Right atrium auricular region (tissue), 2 donors: ENCODE measurements around the gene MYL5. TPM values are rescaled to one million over a fixed set of nuclear protein-coding genes. Genes with fewer than 3 reads are reported as not detected.
"Not testable (repeated sequence)": the region's sequence is repeated elsewhere in the genome, so short reads cannot be mapped to it uniquely, and the experiment has no call there.

Experiments used
- DNase-seq: peaks from one replicate; pipeline ENCODE4 v3.0.0-alpha.2; 2019; ENCODE audit warnings: low spot score
- H3K27ac ChIP-seq, 2 donors: fragments of 200-600 bp; sonication (generic); 1 replicate in 1 of 2; 2 replicates in 1 of 2; pipeline ENCODE4 v1.5.1; 2016 to 2019
- H3K27me3 ChIP-seq, 2 donors: fragments of 200-600 bp; sonication (generic); one replicate each; pipeline versions ENCODE4 v1.5.1 to v1.6.0; 2017 to 2019
- H3K36me3 ChIP-seq: fragments of 200-600 bp; sonication (generic); one replicate; pipeline ENCODE4 v1.5.1; 2016
- H3K4me1 ChIP-seq, 2 donors: fragments of 200-600 bp; sonication (generic); one replicate each; pipeline versions ENCODE4 v1.5.1 to v1.6.0; 2017 to 2019
- H3K4me3 ChIP-seq, 2 donors: fragments of 200-600 bp; sonication (generic); 1 replicate in 1 of 2; 2 replicates in 1 of 2; pipeline ENCODE4 v1.5.1; 2017 to 2019; ENCODE audit warnings: mild to moderate bottlenecking in 1 of 2, moderate library complexity in 1 of 2
- H3K9me3 ChIP-seq, 2 donors: fragments of 200-600 bp; sonication (generic); one replicate each; pipeline ENCODE4 v1.5.1; 2019
- CTCF ChIP-seq, 2 donors: fragments of 200-600 bp; sonication (generic); IDR thresholded peaks; one replicate each; pipeline ENCODE4 v1.5.1; 2019; ENCODE audit warnings: antibody characterized with exemption in 2 of 2
- total RNA-seq, 2 donors: library from RNA; depleted of rRNA; stranded (reverse); fragments of >200 nt; gene quantifications; one replicate each; pipeline ENCODE4 v1.1.0, GENCODE V29; 2016

Gene MYL5
- total RNA-seq, 2 donors from 2014 or later: 3.2 to 3.6 TPM

- H3K27ac ChIP-seq: no peak overlapping the region
- no peaks in the 10 kb centered on the region for H3K9me3 ChIP-seq
- H3K4me1 ChIP-seq: peaks cover 0 to 18% of the 10 kb centered on the region in 2 donors
- no peak for TF ChIP-seq CTCF (IDR thresholded peaks at IDR 0.05)
- no peak overlapping the region for H3K4me3 ChIP-seq
- H3K36me3 ChIP-seq: peaks cover 17% of the 10 kb centered on the region
- H3K27me3 ChIP-seq: no peaks in the 10 kb centered on the region
- no peak for DNase-seq
These were observed 53.2 kb downstream of the MYL5 start for GRCh38 chr4:727576-727975.

GRCh38 chr4:729336-730315, 55.3 kb downstream of the MYL5 start:
- no peak overlapping the region for H3K4me3 ChIP-seq
- no peak for DNase-seq
- no peaks in the 10 kb centered on the region for H3K9me3 ChIP-seq
- peaks cover 34% of the 10 kb centered on the region for H3K36me3 ChIP-seq
- H3K4me1 ChIP-seq: peaks cover 0 to 11% of the 10 kb centered on the region in 2 donors
- no peaks in the 10 kb centered on the region for H3K27me3 ChIP-seq
- TF ChIP-seq CTCF (IDR thresholded peaks at IDR 0.05): no peak
- H3K27ac ChIP-seq: no peak overlapping the region

GRCh38 chr4:730511-730910, 56.2 kb downstream of the MYL5 start:
- no peaks in the 10 kb centered on the region for H3K9me3 ChIP-seq
- no peak overlapping the region for H3K4me3 ChIP-seq
- H3K27me3 ChIP-seq: no peaks in the 10 kb centered on the region
- H3K27ac ChIP-seq: no peak overlapping the region
- no peak for DNase-seq
- H3K36me3 ChIP-seq: peaks cover 43% of the 10 kb centered on the region
- TF ChIP-seq CTCF (IDR thresholded peaks at IDR 0.05): no peak
- H3K4me1 ChIP-seq: peaks cover 0 to 11% of the 10 kb centered on the region in 2 donors

- H3K27ac ChIP-seq, H3K9me3 ChIP-seq, H3K27me3 ChIP-seq, H3K4me1 ChIP-seq, DNase-seq, H3K4me3 ChIP-seq: not testable (repeated sequence)
- peaks cover 50% of the 10 kb centered on the region for H3K36me3 ChIP-seq
These were observed 56.9 kb downstream of the MYL5 start for GRCh38 chr4:730946-731904.

Other genes with a start within 250 kb of the MYL5 start
- 1 to 10 TPM; 7.3 to 8.2 TPM for gene ZNF721, start 175.4 kb upstream of the MYL5 start, total RNA-seq
- gene PIGG, start 175.3 kb upstream of the MYL5 start, total RNA-seq: 10 to 100 TPM; 14.8 to 25.3 TPM
- gene TMEM271, start 98.2 kb upstream of the MYL5 start, total RNA-seq: not detected
- gene PDE6B, start 49.0 kb upstream of the MYL5 start, total RNA-seq: 1 to 10 TPM; 2.3 to 4.6 TPM
- gene ATP5ME, start 266 bp upstream of the MYL5 start, total RNA-seq: 100 to 1,000 TPM in 1 of 2 donors, 10 to 100 TPM in 1; 85.1 to 265 TPM
- gene SLC49A3, start 14.6 kb downstream of the MYL5 start, total RNA-seq: 10 to 100 TPM in 1 of 2 donors, 1 to 10 TPM in 1; 10.0 to 12.0 TPM
- gene PCGF3, start 31.3 kb downstream of the MYL5 start, total RNA-seq: 10 to 100 TPM; 17.9 to 22.6 TPM
- 1 to 10 TPM in 1 of 2 donors, under 1 TPM in 1; 0.98 to 2.3 TPM for gene CPLX1, start 151.6 kb downstream of the MYL5 start, total RNA-seq